Measurements from ENCODE around the gene SOX21. TPM values are rescaled to one million over a fixed set of nuclear protein-coding genes. Genes with fewer than 3 reads are reported as not detected.

Gene SOX21
- total RNA-seq, 1 experiment from 2014 or later, result 11.4 TPM

DNA sequence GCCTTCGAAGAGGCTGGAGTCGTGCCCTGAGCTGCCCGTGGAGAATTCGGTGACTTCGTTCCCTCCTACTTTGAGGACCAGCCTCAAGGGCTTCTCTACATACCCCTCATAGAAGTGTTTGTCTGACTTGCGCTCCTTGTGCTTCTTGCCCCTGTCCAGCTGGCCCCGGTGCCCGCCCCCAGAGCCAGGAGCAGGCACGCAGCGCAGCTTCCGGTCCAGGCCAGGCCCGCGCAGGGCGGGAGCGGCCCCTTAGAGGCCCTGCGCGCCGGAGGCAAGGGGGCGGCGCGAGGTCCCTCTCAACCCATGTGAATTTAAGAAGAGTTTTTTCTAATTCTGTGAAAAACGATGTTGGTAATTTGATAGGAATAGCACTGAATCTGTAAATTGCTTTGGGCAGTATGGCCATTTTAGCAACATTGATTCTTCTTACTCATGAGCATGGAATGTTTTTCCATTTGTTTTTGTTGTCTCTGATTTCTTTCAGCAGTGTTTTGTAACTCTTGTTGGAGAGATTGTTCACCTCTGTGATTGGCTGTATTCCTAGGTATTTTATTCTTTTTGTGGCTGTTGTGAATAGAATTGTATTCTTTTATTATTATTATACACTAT, 46.9 kb upstream of the SOX21 start:
- Mint-ChIP-seq H3K27ac (no peak overlapping the region), H3K27me3 (ENCODE audit: low read depth) (no peaks in the 10 kb centered on the region; the same call in 1 of the 2 replicates), H3K9me3 (peaks cover 27% of the 10 kb centered on the region), H3K4me1 (peaks cover 24% of the 10 kb centered on the region), H3K36me3 (peaks cover 21% of the 10 kb centered on the region), H3K4me3 (no peak overlapping the region)
- DNase-seq (ENCODE audit: low spot score) (no peak), ATAC-seq (no peak)
- POLR2A ChIA-PET, result no interaction called here
- CTCF ChIA-PET, result no interaction called here
- no peak for TF ChIP-seq ZNF423 (CRISPR knock-in tag; IDR thresholded peaks at IDR 0.05)
- TF ChIP-seq PREB (CRISPR knock-in tag; IDR thresholded peaks at IDR 0.05; ENCODE audit: borderline replicate concordance), result no peak
- TF ChIP-seq CBFB (CRISPR knock-in tag; IDR thresholded peaks at IDR 0.05; ENCODE audit: low read depth), result no peak
- TF ChIP-seq ZNF232 (CRISPR knock-in tag; IDR thresholded peaks at IDR 0.05), result no peak
- TF ChIP-seq ESRRA (CRISPR knock-in tag; IDR thresholded peaks at IDR 0.05; ENCODE audit: borderline replicate concordance), result no peak

DNA sequence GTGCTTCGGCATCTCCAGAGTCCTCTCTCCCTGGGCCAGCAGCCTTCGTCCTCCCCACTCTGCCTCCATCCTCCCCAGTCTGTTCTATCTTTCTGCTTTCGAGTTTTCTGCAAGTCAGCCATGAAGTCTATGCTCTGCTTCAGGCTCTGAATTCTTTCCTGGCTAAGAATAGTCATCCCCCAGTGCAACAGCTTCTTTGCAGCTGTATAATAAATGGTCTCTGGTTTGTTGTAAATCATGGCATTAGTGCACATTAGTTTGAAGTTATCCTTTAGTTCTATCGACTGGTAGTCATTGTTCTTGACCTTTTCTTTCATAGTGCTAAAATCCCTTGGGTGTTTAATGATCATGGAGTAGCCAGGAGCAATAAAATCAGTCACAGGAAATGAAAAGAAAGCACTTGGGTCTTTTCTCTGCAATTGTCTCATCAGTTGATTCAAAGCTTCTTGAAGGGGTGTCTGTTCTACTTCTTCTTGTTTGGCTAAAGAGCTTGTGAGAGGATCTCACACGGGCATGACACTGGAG, 46.2 kb upstream of the SOX21 start:
- TF ChIP-seq CBFB (CRISPR knock-in tag; IDR thresholded peaks at IDR 0.05; ENCODE audit: low read depth) (no peak), FOXP1 (CRISPR knock-in tag; IDR thresholded peaks at IDR 0.05; ENCODE audit: borderline replicate concordance) (no peak), ZNF317 (CRISPR knock-in tag; IDR thresholded peaks at IDR 0.05; ENCODE audit: borderline replicate concordance, low read depth) (no peak), ZNF425 (CRISPR knock-in tag; conservative IDR thresholded peaks at IDR 0.05) (no peak), ZNF219 (CRISPR knock-in tag; IDR thresholded peaks at IDR 0.05; ENCODE audit: borderline replicate concordance) (no peak), PRRX2 (CRISPR knock-in tag; IDR thresholded peaks at IDR 0.05) (no peak), SMAD4 (CRISPR knock-in tag; IDR thresholded peaks at IDR 0.05) (no peak), GRHL2 (CRISPR knock-in tag; IDR thresholded peaks at IDR 0.05; ENCODE audit: insufficient replicate concordance, severe bottlenecking) (no peak), ZNF281 (CRISPR knock-in tag; IDR thresholded peaks at IDR 0.05) (no peak), USF1 (CRISPR knock-in tag; IDR thresholded peaks at IDR 0.05) (no peak), NR2C2 (CRISPR knock-in tag; IDR thresholded peaks at IDR 0.05) (no peak), CTCF (IDR thresholded peaks at IDR 0.05) (no peak), KAT7 (CRISPR knock-in tag; IDR thresholded peaks at IDR 0.05; ENCODE audit: borderline replicate concordance) (no peak), JUN (CRISPR knock-in tag; IDR thresholded peaks at IDR 0.05) (no peak)
- TF ChIP-seq, protein P1, sequence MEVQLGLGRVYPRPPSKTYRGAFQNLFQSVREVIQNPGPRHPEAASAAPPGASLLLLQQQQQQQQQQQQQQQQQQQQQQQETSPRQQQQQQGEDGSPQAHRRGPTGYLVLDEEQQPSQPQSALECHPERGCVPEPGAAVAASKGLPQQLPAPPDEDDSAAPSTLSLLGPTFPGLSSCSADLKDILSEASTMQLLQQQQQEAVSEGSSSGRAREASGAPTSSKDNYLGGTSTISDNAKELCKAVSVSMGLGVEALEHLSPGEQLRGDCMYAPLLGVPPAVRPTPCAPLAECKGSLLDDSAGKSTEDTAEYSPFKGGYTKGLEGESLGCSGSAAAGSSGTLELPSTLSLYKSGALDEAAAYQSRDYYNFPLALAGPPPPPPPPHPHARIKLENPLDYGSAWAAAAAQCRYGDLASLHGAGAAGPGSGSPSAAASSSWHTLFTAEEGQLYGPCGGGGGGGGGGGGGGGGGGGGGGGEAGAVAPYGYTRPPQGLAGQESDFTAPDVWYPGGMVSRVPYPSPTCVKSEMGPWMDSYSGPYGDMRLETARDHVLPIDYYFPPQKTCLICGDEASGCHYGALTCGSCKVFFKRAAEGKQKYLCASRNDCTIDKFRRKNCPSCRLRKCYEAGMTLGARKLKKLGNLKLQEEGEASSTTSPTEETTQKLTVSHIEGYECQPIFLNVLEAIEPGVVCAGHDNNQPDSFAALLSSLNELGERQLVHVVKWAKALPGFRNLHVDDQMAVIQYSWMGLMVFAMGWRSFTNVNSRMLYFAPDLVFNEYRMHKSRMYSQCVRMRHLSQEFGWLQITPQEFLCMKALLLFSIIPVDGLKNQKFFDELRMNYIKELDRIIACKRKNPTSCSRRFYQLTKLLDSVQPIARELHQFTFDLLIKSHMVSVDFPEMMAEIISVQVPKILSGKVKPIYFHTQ (CRISPR knock-in tag; IDR thresholded peaks at IDR 0.05), result no peak
- peaks cover 24% of the 10 kb centered on the region for H3K4me1 Mint-ChIP-seq
- peaks cover 21% of the 10 kb centered on the region for H3K36me3 Mint-ChIP-seq
- no peak for ATAC-seq
- no peak for DNase-seq (ENCODE audit: low spot score)
- H3K27ac Mint-ChIP-seq, result no peak overlapping the region
- no peaks in the 10 kb centered on the region; the same call in 1 of the 2 replicates for H3K27me3 Mint-ChIP-seq (ENCODE audit: low read depth)
- peaks cover 27% of the 10 kb centered on the region for H3K9me3 Mint-ChIP-seq
- H3K4me3 Mint-ChIP-seq, result no peak overlapping the region
- ChIA-PET CTCF (no interaction called here), POLR2A (no interaction called here)

Data from WTC11 (cell line).